PC-9 (cell line): ENCODE results near the gene KLHL30. TPM values are rescaled to one million over a fixed set of nuclear protein-coding genes. Genes with fewer than 3 reads are reported as not detected.

Experiments used
- BruUV-seq: library from RNA; stranded (reverse); fragments of 400-500 nt; replicated peaks from 2 replicates; lab custom pipeline; 2021; lab: Mats Ljungman, UMichigan
- CTCF ChIA-PET: fragments of 300-600 bp; sonication (Branson Sonifier 250); formaldehyde crosslinking; loops from one replicate; lab custom pipeline; 2022; ENCODE audit warnings: antibody characterized with exemption; lab: Charles Lee
- POLR2A ChIA-PET: fragments of 300-600 bp; sonication (Branson Sonifier 250); formaldehyde crosslinking; loops from one replicate; lab custom pipeline; 2022; ENCODE audit warnings: antibody characterized with exemption; ENCODE audit not compliant: unreplicated experiment; lab: Charles Lee
- DNase-seq, 2 experiments: peaks; one replicate each; pipeline versions ENCODE4 v3.0.0 to v3.0.0-alpha.2; 2015 to 2022; ENCODE audit warnings: mixed read lengths in 1 of 2
- H2AFZ ChIP-seq: fragments of 200-600 bp; sonication (generic); 2 replicates; pipeline ENCODE4 v1.8.1; 2017; ENCODE audit warnings: antibody characterized with exemption
- H3F3A ChIP-seq: fragments of 200-600 bp; sonication (generic); 2 replicates; pipeline ENCODE4 v1.8.1; 2017; ENCODE audit warnings: antibody characterized with exemption, mild to moderate bottlenecking, low read depth; ENCODE audit not compliant: insufficient read depth
- H3K27ac ChIP-seq: fragments of 200-600 bp; sonication (generic); 2 replicates; pipeline ENCODE4 v1.6.1; 2016; ENCODE audit warnings: mixed run types
- H3K27me3 ChIP-seq: fragments of 200-600 bp; sonication (generic); 2 replicates; pipeline ENCODE4 v1.6.1; 2016; ENCODE audit warnings: low read depth, mixed run types; ENCODE audit not compliant: insufficient read depth
- H3K36me3 ChIP-seq: fragments of 200-600 bp; sonication (generic); 2 replicates; pipeline ENCODE4 v1.6.1; 2016; ENCODE audit warnings: low read depth, mixed run types
- H3K4me1 ChIP-seq: fragments of 200-600 bp; sonication (generic); replicated peaks from 2 replicates; pipeline ENCODE4 v1.6.1; 2016; ENCODE audit warnings: mixed run types; ENCODE audit not compliant: insufficient read depth
- H3K4me2 ChIP-seq: fragments of 200-600 bp; sonication (generic); 2 replicates; pipeline ENCODE4 v1.6.1; 2017; ENCODE audit warnings: mixed run types
- H3K4me3 ChIP-seq: fragments of 200-600 bp; sonication (generic); 2 replicates; pipeline ENCODE4 v1.6.1; 2016; ENCODE audit warnings: mixed run types
- H3K79me2 ChIP-seq: fragments of 200-600 bp; sonication (generic); 2 replicates; pipeline ENCODE4 v1.6.1; 2017; ENCODE audit warnings: low read depth, mixed run types
- H3K9me2 ChIP-seq: fragments of 200-600 bp; sonication (generic); 2 replicates; pipeline ENCODE4 v1.8.1; 2017; ENCODE audit warnings: mild to moderate bottlenecking; ENCODE audit not compliant: insufficient read depth
- H3K9me3 ChIP-seq: fragments of 200-600 bp; sonication (generic); 2 replicates; pipeline ENCODE4 v1.8.1; 2016; ENCODE audit warnings: low read depth; ENCODE audit not compliant: insufficient read depth
- H4K20me1 ChIP-seq: fragments of 200-600 bp; sonication (generic); 2 replicates; pipeline ENCODE4 v1.8.1; 2017; ENCODE audit not compliant: insufficient read depth
- CTCF ChIP-seq: fragments of 200-600 bp; sonication (generic); conservative IDR thresholded peaks from 2 replicates; pipeline ENCODE4 v1.6.1; 2017; ENCODE audit warnings: mixed run types, antibody characterized with exemption, mild to moderate bottlenecking, moderate library complexity
- EZH2 ChIP-seq: fragments of 200-600 bp; sonication (generic); IDR thresholded peaks from 2 replicates; pipeline ENCODE4 v1.8.0; 2017; ENCODE audit warnings: antibody characterized with exemption, low read depth
- intact Hi-C: fragments of 100-400 bp; cut with micrococcal nuclease; formaldehyde crosslinking; loops from one replicate; pipeline ENCODE4 v1.10.0; 2022; ENCODE audit not compliant: unreplicated experiment
- total RNA-seq: library from RNA; stranded (reverse); gene quantifications from 2 replicates; pipeline ENCODE4 v1.2.3, GENCODE V29; 2021

KLHL30 gene
- total RNA-seq, 1 experiment from 2014 or later, result 1.2 TPM

GRCh38 chr2:238101891-238102841 is 36.3 kb upstream of the KLHL30 start:
- DNase-seq, result no peak
- Histone ChIP-seq H3K36me3 (no peaks in the 10 kb centered on the region), H3K9me2 (no peaks in the 10 kb centered on the region), H3K27me3 (no peaks in the 10 kb centered on the region), H3K27ac (no peak overlapping the region), H3K4me3 (no peak overlapping the region), H3F3A (peaks cover 16% of the 10 kb centered on the region), H3K4me1 (peaks cover 14% of the 10 kb centered on the region), H3K9me3 (no peaks in the 10 kb centered on the region), H3K4me2 (no peak overlapping the region), H2AFZ (no peak overlapping the region), H3K79me2 (no peaks in the 10 kb centered on the region), H4K20me1 (no peaks in the 10 kb centered on the region)
- TF ChIP-seq EZH2 (no peak), CTCF (no peak)
- intact Hi-C loops, result no loop called here
- CTCF ChIA-PET, result no interaction called here
- BruUV-seq, result no TSS peak
- POLR2A ChIA-PET, result no interaction called here

- H3K9me3 ChIP-seq, result no peaks in the 10 kb centered on the region
- TF ChIP-seq CTCF (no peak), EZH2 (no peak)
- no peak for DNase-seq
- no TSS peak for BruUV-seq
- intact Hi-C loops, result no loop called here
- no peak overlapping the region for H3K4me3 ChIP-seq
- H3K4me2 ChIP-seq, result no peak overlapping the region
- H3F3A ChIP-seq, result peaks cover 10% of the 10 kb centered on the region
- H3K9me2 ChIP-seq, result no peaks in the 10 kb centered on the region
- POLR2A ChIA-PET, result no interaction called here
- H3K27ac ChIP-seq, result no peak overlapping the region
- no peaks in the 10 kb centered on the region for H3K27me3 ChIP-seq
- no peaks in the 10 kb centered on the region for H3K79me2 ChIP-seq
- H3K4me1 ChIP-seq, result peaks cover 17% of the 10 kb centered on the region
- CTCF ChIA-PET, result no interaction called here
- no peaks in the 10 kb centered on the region for H3K36me3 ChIP-seq
- no peak overlapping the region for H2AFZ ChIP-seq
- no peaks in the 10 kb centered on the region for H4K20me1 ChIP-seq
Observed at GRCh38 chr2:238102865-238103264, 35.6 kb upstream of the KLHL30 start.

GRCh38 chr2:238103465-238104225 is 34.8 kb upstream of the KLHL30 start:
- Histone ChIP-seq H3K4me3 (no peak overlapping the region), H3K4me2 (no peak overlapping the region), H3K9me3 (no peaks in the 10 kb centered on the region), H3F3A (peaks cover 6% of the 10 kb centered on the region), H3K27ac (no peak overlapping the region), H3K27me3 (no peaks in the 10 kb centered on the region), H3K36me3 (no peaks in the 10 kb centered on the region), H2AFZ (no peak overlapping the region), H3K79me2 (no peaks in the 10 kb centered on the region), H3K4me1 (peaks cover 16% of the 10 kb centered on the region), H4K20me1 (no peaks in the 10 kb centered on the region), H3K9me2 (no peaks in the 10 kb centered on the region)
- intact Hi-C loops, result no loop called here
- ChIA-PET CTCF (interaction anchor here (0.6 kb wide), 1 partner anchor 278 kb away, joined by 3 read pairs; no protein-coding TSS in a partner anchor), POLR2A (no interaction called here)
- BruUV-seq, result no TSS peak
- DNase-seq, result no peak
- TF ChIP-seq EZH2 (no peak), CTCF (no peak)
